Activated gamma-delta T cell treated with anti-CD3 and anti-CD28 coated beads, Interleukin-2, amount 50 U/mL, for 16 hours (primary cell): ENCODE results near the gene MRNIP.

Source experiments
- DNase-seq: peaks from one replicate; pipeline ENCODE4 v3.0.0-alpha.2; 2020; ENCODE audit warnings: low read depth

The MRNIP gene

DNA sequence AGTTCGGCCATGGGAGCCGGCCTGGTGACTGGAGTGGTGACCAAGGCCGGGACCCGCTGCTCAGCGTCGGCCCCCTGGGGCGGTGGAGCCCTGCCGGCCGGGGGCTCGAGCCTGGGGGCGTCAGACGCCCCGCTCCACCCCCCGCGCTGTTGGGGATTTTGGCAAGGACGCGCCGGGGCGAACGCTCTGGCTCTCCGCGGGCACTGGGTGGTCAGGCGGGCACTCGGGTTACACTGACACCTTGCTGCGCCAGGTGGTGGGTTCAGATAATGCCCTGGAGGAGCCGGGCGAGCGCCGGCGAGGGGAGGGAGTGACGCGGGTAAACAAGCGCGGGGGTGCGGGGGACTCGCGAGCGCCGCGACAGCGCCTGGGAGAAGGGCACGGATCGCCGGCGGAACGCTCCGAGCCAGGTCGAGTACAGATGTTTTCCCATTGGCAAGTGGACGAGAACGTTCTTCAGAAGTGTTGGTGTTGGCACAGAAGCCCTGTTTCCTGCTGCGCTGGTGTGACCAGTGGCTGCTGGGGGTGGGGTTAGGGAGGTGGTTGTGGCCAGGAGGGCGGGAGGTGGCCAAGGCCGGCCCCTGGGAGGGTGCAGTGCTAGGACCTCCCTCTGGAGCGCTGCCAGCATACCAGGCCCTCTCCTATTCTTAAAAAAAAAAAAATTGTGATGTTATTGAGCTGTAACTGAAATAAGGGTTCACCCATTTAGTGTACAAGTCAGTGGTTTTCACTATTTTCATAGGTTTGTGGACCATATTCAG lies 37.1 kb downstream of the MRNIP start:
- DNase-seq: peak; percentile 76

DNA sequence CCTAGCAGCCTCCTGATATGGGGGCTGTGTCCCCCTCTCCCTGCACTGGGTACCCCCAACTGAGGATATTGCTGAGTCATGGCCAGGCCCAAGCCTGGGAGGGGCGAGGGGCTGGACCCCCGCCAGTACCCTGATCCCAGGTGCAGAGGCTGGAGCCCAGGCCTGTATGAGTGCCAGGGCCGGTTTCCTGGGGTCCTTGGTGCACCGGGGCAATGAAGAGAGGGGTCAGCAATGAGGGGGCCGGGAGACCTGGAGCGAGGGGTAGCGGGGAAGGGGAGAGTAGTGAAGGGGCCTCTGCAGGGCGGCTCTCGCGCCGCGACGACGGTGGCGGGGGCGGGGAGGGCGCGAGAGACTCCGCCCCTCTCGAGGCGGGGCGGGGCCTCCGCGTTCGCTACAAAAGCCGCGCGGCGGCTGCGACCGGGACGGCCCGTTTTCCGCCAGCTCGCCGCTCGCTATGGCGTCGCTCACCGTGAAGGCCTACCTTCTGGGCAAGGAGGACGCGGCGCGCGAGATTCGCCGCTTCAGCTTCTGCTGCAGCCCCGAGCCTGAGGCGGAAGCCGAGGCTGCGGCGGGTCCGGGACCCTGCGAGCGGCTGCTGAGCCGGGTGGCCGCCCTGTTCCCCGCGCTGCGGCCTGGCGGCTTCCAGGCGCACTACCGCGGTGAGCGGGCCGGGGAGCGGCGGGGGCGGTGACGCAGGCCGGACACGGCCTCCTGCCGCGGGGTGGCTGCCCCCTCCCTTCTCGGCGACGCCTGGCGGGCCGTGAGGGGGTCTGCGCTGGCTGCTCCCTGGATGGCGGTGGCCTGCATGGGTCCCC lies 37.9 kb downstream of the MRNIP start, which contains the start of gene SQSTM1:
SQSTM1 (plus strand) TSS at position 423 of the 815 bp plus-strand sequence; CDS start at position 455, 32 bp downstream.
- DNase-seq: peak; percentile 66

- DNase-seq: no peak
Observed at GRCh38 chr5:179820127-179820482, 38.5 kb downstream of the MRNIP start.

DNA sequence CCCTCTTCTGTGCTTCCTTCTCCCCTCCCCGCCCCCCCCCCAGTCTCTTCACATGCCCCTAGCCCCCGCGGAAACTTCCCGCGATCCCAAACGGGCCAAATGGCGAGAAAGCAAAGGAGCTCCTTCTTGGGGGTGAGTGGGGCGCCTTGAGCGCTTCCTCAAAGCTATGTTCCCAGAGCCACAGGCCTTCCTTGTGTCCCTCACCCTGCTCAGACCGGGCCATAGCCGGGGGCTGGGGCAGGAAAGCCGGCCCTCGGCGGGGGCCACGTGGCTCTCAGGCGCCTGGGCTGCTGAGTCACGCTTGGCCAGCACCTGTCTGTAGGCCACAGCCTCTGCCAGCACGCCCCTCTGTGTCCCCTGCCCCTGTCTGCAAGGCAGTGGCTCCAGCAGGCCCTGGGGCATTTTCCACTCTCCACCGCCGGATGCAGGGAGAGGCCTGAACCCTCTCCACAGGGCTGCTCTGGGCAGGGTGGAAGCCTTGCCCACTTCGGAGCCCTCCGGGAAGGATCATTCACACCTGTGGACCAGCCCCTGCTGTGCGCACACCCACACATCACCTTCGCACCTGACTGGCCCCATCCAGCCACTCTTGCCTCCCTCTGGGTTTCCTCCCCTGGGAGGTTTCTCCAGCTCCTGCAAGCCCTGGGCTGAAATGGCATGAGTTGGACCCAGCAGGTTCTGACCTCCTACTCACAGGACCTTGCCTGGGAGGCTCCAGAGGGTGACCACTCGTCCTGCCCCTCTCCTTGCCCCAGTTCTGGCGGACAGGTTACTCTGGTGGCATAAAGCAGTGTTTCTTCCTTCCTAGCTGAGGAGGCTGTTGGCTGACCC lies 39.1 kb downstream of the MRNIP start:
- no peak for DNase-seq

- DNase-seq: peak; percentile 85
Observed at GRCh38 chr5:179818746-179819295, 39.8 kb downstream of the MRNIP start.

DNA sequence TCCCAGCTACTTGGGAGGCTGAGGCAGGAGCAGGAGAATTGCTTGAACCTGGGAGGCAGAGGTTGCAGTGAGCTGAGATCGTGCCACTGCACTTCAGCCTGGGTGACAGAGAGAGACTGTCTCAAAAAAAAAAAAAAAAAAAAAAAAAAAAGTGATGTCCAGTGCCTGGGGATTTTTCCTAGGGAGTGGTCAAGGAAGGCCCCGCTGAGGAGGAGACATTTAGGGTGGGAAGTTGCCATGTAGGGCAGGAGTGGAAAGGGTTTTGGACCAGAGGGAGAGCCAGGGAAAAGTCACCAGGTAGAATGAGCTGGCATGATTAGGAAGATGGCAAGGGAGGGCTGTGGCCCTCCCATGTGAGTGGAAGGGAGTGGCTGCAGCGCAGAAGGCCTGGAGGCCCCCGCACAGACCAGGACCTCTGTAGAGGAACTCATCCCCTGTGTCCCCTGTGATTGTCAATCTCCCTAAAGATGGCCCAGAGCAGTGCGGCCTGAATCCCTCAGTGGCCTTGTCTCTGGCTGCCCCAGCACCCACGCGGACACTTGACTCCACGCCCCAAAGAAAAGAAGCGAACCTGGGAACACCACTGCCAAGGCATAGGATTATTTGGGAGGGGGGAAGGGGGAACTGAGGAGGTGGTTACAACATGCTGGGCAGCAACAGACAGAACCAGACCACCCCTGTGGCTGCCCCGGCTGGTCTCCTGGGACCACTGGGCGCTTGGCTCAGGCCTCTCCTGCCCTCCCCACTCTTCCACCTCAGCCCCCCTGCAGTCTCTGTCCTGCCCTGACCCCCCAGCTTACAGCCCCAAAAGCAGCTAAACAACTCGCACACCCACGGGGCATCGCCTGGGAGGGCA lies 40.5 kb downstream of the MRNIP start:
- no peak for DNase-seq

GRCh38 chr5:179817470-179817840 lies 41.2 kb downstream of the MRNIP start:
- DNase-seq: no peak

- DNase-seq: no peak
Observed at GRCh38 chr5:179816796-179817469, 41.7 kb downstream of the MRNIP start.

- DNase-seq: no peak
Observed at GRCh38 chr5:179816401-179816795, 42.2 kb downstream of the MRNIP start.

DNA sequence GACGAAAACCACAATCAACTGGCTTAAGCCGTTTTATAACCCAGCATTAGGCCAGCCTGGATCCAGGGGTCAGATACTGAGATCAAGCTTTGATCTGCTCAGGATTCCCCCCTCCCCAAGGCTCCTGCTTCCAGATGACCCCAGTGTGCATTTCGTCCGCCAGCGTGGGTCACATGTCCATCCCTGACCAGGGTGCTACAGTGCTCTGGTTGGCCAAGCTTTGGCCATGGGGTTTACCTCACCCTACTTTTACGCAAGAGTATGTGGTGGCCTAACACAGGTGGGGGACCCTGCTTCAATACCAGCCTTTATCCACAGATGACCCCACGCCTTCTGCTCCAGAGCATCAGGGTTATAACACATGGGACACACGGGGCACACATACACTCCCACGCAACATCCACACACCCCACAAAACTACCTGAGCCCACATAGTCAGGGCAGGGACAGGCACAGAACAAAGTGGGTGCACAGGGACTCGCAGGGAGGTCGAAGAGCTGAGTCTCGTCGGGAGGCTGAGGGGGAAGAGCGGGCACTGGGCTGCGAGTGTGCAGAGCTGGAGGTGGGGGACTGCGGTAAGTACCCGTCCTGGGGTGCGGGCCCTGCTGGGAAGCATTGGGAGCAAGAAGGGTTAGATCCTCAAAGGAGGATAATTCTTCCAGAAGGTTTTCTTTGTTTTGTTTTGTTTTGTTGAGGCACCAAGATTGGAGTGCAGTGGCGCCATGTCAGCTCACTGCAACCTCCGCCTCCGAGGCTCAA lies 42.9 kb downstream of the MRNIP start:
- no peak for DNase-seq

- DNase-seq: no peak
Observed at GRCh38 chr5:179814090-179814489, 44.5 kb downstream of the MRNIP start.

DNA sequence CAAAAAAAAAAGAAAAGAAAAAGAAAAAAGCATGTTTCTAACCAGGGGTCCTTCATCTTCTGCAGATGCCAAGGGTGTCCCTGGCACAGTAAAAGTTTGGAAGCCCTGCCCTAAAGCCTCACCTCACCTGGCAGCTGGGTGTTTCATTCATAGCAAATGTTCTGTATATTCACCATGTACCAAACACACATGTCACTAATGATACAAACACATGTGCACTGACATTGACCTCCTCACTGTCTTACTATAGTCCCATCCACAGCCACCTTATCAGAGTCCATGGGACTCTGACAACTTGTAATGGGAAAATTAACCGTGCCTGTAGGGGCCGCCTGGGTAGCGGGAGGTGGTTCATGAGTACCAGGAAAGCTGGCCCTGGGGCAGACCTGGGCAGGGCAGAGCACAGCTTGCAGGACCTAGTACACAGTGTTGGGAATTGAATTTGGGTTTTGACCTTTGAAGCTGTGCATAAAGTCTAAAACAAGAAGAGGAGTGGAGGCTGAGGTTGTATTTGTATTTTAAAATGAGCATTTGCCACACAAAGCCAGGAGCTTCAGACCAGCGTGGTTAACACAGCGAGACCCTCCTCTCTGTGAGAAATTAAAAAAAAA lies 45.5 kb downstream of the MRNIP start:
- no peak for DNase-seq

DNA sequence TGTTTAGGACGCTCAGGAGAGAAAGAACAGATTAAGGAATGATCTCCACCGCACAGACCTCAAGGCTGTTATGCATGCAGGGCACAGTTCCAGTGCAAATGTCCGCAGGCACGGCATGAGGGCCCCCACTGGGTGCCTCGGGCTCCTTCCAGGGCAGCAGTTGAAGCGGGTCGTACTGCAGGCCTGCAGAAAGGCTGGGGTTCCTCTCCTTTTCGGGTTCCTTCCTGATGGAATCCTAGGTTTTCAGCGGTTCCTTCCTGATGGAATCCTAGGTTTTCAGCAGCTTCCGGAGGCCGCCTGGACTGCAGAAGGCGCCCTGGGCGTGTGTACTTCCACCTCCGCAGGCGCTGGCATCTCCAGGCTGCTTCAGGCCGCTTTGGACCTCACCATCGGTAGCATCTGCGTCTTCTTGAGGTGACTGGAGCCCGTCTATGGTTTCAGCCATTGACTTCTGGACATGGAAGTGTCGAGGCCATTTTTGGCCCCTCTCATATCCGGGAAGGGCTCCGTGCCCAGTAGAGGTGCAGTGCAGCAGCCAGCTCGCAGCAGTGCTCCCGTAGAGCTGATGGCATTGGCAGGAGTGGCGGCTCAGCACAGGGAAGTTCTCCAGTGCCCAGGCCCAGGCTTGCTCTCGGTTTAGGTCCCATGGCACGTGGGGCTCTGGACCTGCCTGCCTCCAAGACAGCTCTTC lies 46.3 kb downstream of the MRNIP start:
- DNase-seq: no peak

GRCh38 chr5:179806250-179807048 lies 52.2 kb downstream of the MRNIP start, which contains the start of gene MGAT4B:
Gene MGAT4B (minus strand): TSS chr5:179806866. CDS start chr5:179806583, 283 bp downstream.
- DNase-seq: no peak

DNA sequence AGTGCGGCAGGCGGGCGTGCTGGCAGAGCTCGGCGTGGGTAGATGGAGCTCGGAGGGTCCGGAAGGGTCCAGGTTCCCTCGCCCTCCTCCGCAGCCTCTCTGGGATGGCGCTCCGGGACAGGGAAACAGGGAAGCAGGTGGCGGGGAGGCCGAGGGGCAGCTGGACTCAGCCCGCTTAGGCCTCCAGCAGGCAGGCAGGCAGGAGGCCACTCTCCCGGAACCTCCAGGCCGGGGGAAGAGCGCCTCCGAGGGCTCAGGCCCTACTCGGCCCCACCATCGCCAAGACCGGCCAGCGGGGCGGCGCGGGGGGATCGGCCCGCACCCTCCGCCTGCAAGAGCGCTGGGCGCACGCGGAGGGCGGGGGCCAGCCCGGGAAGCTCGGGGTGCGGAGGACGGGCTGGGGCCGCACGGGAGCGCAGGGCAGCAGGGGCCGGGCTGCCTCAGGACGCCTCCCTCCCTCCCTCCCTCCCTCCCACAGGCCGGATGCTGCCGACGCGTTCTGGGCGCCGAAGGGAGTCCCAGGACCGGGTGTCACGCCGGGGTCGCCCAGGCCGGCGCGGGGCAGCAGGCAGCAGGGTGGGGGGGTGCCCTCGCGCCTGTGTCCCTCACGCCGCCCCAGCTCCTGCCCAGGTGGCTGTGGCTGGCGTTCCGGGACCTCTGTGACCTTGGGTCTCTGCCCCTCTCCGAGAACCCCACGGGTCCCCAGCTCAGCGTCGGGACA lies 52.9 kb downstream of the MRNIP start:
- DNase-seq: no peak

DNA sequence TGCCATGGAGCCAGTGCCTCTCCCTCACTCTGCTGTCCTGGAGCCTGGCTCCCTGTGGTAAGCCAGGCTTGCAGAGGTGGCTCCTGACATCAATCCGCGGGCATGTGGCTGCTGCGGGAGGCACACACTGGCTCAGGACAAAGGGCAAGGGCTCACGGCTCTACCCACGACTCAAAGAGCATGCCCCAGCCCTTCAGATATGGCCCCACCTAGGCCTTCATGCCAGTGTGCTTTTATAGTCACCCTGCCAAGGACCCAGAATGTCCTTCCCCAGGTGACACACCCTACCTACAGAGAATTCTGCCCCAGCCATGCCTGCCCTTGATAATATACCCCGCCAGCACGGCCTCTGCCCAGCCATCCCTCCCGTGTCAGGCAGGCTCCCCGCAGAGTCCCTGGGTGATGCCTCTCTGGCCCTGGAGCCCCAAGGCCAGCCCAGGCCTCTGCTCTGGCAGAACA lies 53.5 kb downstream of the MRNIP start:
- no peak for DNase-seq

GRCh38 chr5:179804555-179804947 lies 54.1 kb downstream of the MRNIP start:
- no peak for DNase-seq
